PC-9 (cell line): ENCODE measurements around the gene ASTE1. TPM values are rescaled to one million over a fixed set of nuclear protein-coding genes. Genes with fewer than 3 reads are reported as not detected.

ENCODE experiments used
- BruUV-seq: library from RNA; stranded (reverse); fragments of 400-500 nt; replicated peaks from 2 replicates; lab custom pipeline; 2021; lab: Mats Ljungman, UMichigan
- CTCF ChIA-PET: fragments of 300-600 bp; sonication (Branson Sonifier 250); formaldehyde crosslinking; loops from one replicate; lab custom pipeline; 2022; ENCODE audit warnings: antibody characterized with exemption; lab: Charles Lee
- POLR2A ChIA-PET: fragments of 300-600 bp; sonication (Branson Sonifier 250); formaldehyde crosslinking; loops from one replicate; lab custom pipeline; 2022; ENCODE audit warnings: antibody characterized with exemption; ENCODE audit not compliant: unreplicated experiment; lab: Charles Lee
- DNase-seq, 2 experiments: peaks; one replicate each; pipeline versions ENCODE4 v3.0.0 to v3.0.0-alpha.2; 2015 to 2022; ENCODE audit warnings: mixed read lengths in 1 of 2
- H2AFZ ChIP-seq: fragments of 200-600 bp; sonication (generic); 2 replicates; pipeline ENCODE4 v1.8.1; 2017; ENCODE audit warnings: antibody characterized with exemption
- H3F3A ChIP-seq: fragments of 200-600 bp; sonication (generic); 2 replicates; pipeline ENCODE4 v1.8.1; 2017; ENCODE audit warnings: antibody characterized with exemption, mild to moderate bottlenecking, low read depth; ENCODE audit not compliant: insufficient read depth
- H3K27ac ChIP-seq: fragments of 200-600 bp; sonication (generic); 2 replicates; pipeline ENCODE4 v1.6.1; 2016; ENCODE audit warnings: mixed run types
- H3K27me3 ChIP-seq: fragments of 200-600 bp; sonication (generic); 2 replicates; pipeline ENCODE4 v1.6.1; 2016; ENCODE audit warnings: low read depth, mixed run types; ENCODE audit not compliant: insufficient read depth
- H3K36me3 ChIP-seq: fragments of 200-600 bp; sonication (generic); 2 replicates; pipeline ENCODE4 v1.6.1; 2016; ENCODE audit warnings: low read depth, mixed run types
- H3K4me1 ChIP-seq: fragments of 200-600 bp; sonication (generic); replicated peaks from 2 replicates; pipeline ENCODE4 v1.6.1; 2016; ENCODE audit warnings: mixed run types; ENCODE audit not compliant: insufficient read depth
- H3K4me2 ChIP-seq: fragments of 200-600 bp; sonication (generic); 2 replicates; pipeline ENCODE4 v1.6.1; 2017; ENCODE audit warnings: mixed run types
- H3K4me3 ChIP-seq: fragments of 200-600 bp; sonication (generic); 2 replicates; pipeline ENCODE4 v1.6.1; 2016; ENCODE audit warnings: mixed run types
- H3K79me2 ChIP-seq: fragments of 200-600 bp; sonication (generic); 2 replicates; pipeline ENCODE4 v1.6.1; 2017; ENCODE audit warnings: low read depth, mixed run types
- H3K9me2 ChIP-seq: fragments of 200-600 bp; sonication (generic); 2 replicates; pipeline ENCODE4 v1.8.1; 2017; ENCODE audit warnings: mild to moderate bottlenecking; ENCODE audit not compliant: insufficient read depth
- H3K9me3 ChIP-seq: fragments of 200-600 bp; sonication (generic); 2 replicates; pipeline ENCODE4 v1.8.1; 2016; ENCODE audit warnings: low read depth; ENCODE audit not compliant: insufficient read depth
- H4K20me1 ChIP-seq: fragments of 200-600 bp; sonication (generic); 2 replicates; pipeline ENCODE4 v1.8.1; 2017; ENCODE audit not compliant: insufficient read depth
- EZH2 ChIP-seq: fragments of 200-600 bp; sonication (generic); IDR thresholded peaks from 2 replicates; pipeline ENCODE4 v1.8.0; 2017; ENCODE audit warnings: antibody characterized with exemption, low read depth
- intact Hi-C: fragments of 100-400 bp; cut with micrococcal nuclease; formaldehyde crosslinking; loops from one replicate; pipeline ENCODE4 v1.10.0; 2022; ENCODE audit not compliant: unreplicated experiment
- total RNA-seq: library from RNA; stranded (reverse); gene quantifications from 2 replicates; pipeline ENCODE4 v1.2.3, GENCODE V29; 2021
- TF ChIP-seq, protein P1 (sequence below): fragments of 200-600 bp; sonication (generic); conservative IDR thresholded peaks from 2 replicates; pipeline ENCODE4 v1.6.1; 2017; ENCODE audit warnings: mixed run types, antibody characterized with exemption, mild to moderate bottlenecking, moderate library complexity

Gene ASTE1
- total RNA-seq, 1 experiment from 2014 or later = 3.9 TPM

DNA sequence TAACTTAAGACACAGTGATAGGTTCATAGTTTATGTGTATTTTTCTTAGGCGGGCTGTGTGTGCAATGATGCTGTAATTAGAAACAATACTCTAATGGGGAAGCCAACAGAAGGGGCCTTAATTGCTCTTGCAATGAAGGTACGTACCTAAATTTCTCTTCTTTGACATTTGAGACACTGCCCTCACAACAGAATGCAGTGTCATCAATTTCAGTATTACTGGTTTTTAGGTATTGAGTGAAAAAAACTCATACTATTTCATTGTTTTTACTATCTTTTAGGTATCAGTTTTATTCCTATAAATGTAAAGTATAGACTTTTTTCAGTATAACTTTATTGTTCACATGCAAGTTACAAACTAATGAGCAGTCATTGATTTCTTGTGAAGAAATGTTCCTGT, 59.3 kb downstream of the ASTE1 start:
- no peaks in the 10 kb centered on the region for H3K79me2 ChIP-seq
- no peak overlapping the region for H2AFZ ChIP-seq
- no peaks in the 10 kb centered on the region for H4K20me1 ChIP-seq
- no peak for DNase-seq
- no peak overlapping the region for H3K4me3 ChIP-seq
- no peaks in the 10 kb centered on the region for H3K9me3 ChIP-seq
- 0 out of 2 replicates have a peak, but pooled peaks cover 4% of the 10 kb centered on the region for H3K36me3 ChIP-seq
- H3K27me3 ChIP-seq = no peaks in the 10 kb centered on the region
- H3K4me1 ChIP-seq = peaks cover 9% of the 10 kb centered on the region
- intact Hi-C loops = no loop called here
- H3F3A ChIP-seq = no peaks in the 10 kb centered on the region; the same call in 1 of the 2 replicates
- ChIA-PET CTCF (no interaction called here), POLR2A (interaction anchor here (0.6 kb wide), 1 partner anchor 242 kb away, joined by 3 read pairs; no protein-coding TSS in a partner anchor)
- no peak overlapping the region for H3K27ac ChIP-seq
- TF ChIP-seq, protein P1, sequence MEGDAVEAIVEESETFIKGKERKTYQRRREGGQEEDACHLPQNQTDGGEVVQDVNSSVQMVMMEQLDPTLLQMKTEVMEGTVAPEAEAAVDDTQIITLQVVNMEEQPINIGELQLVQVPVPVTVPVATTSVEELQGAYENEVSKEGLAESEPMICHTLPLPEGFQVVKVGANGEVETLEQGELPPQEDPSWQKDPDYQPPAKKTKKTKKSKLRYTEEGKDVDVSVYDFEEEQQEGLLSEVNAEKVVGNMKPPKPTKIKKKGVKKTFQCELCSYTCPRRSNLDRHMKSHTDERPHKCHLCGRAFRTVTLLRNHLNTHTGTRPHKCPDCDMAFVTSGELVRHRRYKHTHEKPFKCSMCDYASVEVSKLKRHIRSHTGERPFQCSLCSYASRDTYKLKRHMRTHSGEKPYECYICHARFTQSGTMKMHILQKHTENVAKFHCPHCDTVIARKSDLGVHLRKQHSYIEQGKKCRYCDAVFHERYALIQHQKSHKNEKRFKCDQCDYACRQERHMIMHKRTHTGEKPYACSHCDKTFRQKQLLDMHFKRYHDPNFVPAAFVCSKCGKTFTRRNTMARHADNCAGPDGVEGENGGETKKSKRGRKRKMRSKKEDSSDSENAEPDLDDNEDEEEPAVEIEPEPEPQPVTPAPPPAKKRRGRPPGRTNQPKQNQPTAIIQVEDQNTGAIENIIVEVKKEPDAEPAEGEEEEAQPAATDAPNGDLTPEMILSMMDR = no peak
- no peak for TF ChIP-seq EZH2
- H3K9me2 ChIP-seq = no peaks in the 10 kb centered on the region
- BruUV-seq = no TSS peak
- no peak overlapping the region for H3K4me2 ChIP-seq

DNA sequence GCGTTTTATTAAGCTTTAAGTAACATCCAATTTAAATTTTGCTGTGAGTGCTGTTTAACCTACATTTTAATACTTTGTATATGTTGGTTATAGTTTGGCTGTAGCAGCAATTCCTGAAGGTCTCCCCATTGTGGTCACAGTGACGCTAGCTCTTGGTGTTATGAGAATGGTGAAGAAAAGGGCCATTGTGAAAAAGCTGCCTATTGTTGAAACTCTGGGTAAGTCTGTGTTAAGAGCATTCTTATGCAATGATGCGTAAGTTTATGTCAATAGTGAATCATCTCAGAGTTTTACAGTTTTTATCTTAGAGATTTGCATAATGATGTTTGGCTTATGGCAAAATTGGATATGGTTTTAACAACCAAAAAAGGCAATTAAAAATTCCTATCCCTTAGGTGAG, 62.7 kb downstream of the ASTE1 start:
- no peak for TF ChIP-seq EZH2
- TF ChIP-seq, protein P1 = no peak

More for the DNA sequence above, 62.7 kb downstream of the ASTE1 start:
- POLR2A ChIA-PET = interaction anchor here (0.6 kb wide), 2 partner anchors 50 to 413 kb away, joined by 3 read pairs; no protein-coding TSS in a partner anchor
- Histone ChIP-seq H3K27me3 (no peaks in the 10 kb centered on the region), H3K4me3 (no peak overlapping the region), H3K9me3 (no peaks in the 10 kb centered on the region), H3K4me2 (no peak overlapping the region), H3K27ac (peak overlapping the region; percentile 70), H3K9me2 (no peaks in the 10 kb centered on the region), H4K20me1 (no peaks in the 10 kb centered on the region), H2AFZ (no peak overlapping the region), H3K36me3 (0 out of 2 replicates have a peak, but pooled peaks cover 12% of the 10 kb centered on the region), H3K79me2 (no peaks in the 10 kb centered on the region), H3K4me1 (peaks cover 9% of the 10 kb centered on the region), H3F3A (no peaks in the 10 kb centered on the region; the same call in 1 of the 2 replicates)
- peak; percentile 19 to 78 for DNase-seq
- intact Hi-C loops = no loop called here
- CTCF ChIA-PET = no interaction called here
- BruUV-seq = no TSS peak

Other genes starting within 250 kb of the ASTE1 start
- gene ATP2C1, start 132.7 kb downstream of the ASTE1 start, total RNA-seq = 88.9 and 101 TPM in 2 replicates
- gene NEK11, start 52 bp upstream of the ASTE1 start, total RNA-seq = 12.5 and 13.2 TPM in 2 replicates